Esophagus muscularis mucosa (tissue), 4 donors: ENCODE measurements around the gene BID.

Experiments used
- CTCF ChIP-seq, 3 experiments: fragments of 200-600 bp in 2 of 3; fragments of 450-650 bp in 1 of 3; sonication (generic) in 2 of 3; IDR thresholded peaks; one replicate each; pipeline ENCODE4 v1.5.1; 2017 to 2019; ENCODE audit warnings: antibody characterized with exemption in 3 of 3, mild to moderate bottlenecking in 2 of 3, moderate library complexity in 1 of 3
- EP300 ChIP-seq: sonication (generic); formaldehyde crosslinking; IDR thresholded peaks from one replicate; pipeline ENCODE4 v1.6.1; 2017; ENCODE audit warnings: antibody characterized with exemption
- POLR2A ChIP-seq: fragments of 450-650 bp; IDR thresholded peaks from one replicate; pipeline ENCODE4 v1.6.1; 2017; ENCODE audit warnings: antibody characterized with exemption, moderate library complexity, mild to moderate bottlenecking, low read depth
- POLR2AphosphoS5 ChIP-seq, 2 donors: sonication (generic); formaldehyde crosslinking; IDR thresholded peaks; one replicate each; pipeline ENCODE4 v1.6.1; 2017; ENCODE audit warnings: antibody characterized with exemption in 2 of 2

- no peak for TF ChIP-seq POLR2A
- TF ChIP-seq CTCF (IDR thresholded peaks at IDR 0.05) = no peak
- TF ChIP-seq POLR2AphosphoS5 (IDR thresholded peaks at IDR 0.05) = no peak
- TF ChIP-seq EP300 = no peak
Observed at GRCh38 chr22:17769716-17770082, 4.6 kb downstream of the BID start.
